Left lung (tissue), 10 donors: ENCODE results near the gene GPX3. TPM values are rescaled to one million over a fixed set of nuclear protein-coding genes. Genes with fewer than 3 reads are reported as not detected.

Experiments
- ATAC-seq: fragments of 200-7000 bp; cut with Tn5 transposase; one replicate; pipeline ENCODE4 v1.9.1; 2020; ENCODE audit warnings: moderate library complexity
- DNase-seq, 4 donors: peaks; one replicate each; pipeline ENCODE4 v3.0.0-alpha.2; 2013 to 2020
- H3K27ac ChIP-seq, 2 donors: fragments of 200-600 bp; sonication (generic) in 1 of 2; one replicate each; pipeline versions ENCODE4 v1.5.0 to v1.8.0; 2020 to 2021
- H3K27me3 ChIP-seq, 2 donors: fragments of 200-600 bp; sonication (generic) in 1 of 2; one replicate each; pipeline versions ENCODE4 v1.5.0 to v1.8.0; 2020 to 2021
- H3K36me3 ChIP-seq, 2 donors: fragments of 200-600 bp; sonication (generic) in 1 of 2; one replicate each; pipeline versions ENCODE4 v1.5.0 to v1.8.0; 2020 to 2021
- H3K4me1 ChIP-seq, 2 donors: fragments of 200-600 bp; one replicate each; pipeline ENCODE4 v1.8.0; 2021
- H3K4me3 ChIP-seq, 2 donors: fragments of 200-600 bp; sonication (generic) in 1 of 2; one replicate each; pipeline versions ENCODE4 v1.5.0 to v1.8.0; 2020 to 2021; ENCODE audit warnings: mild to moderate bottlenecking in 1 of 2
- H3K9me3 ChIP-seq, 2 donors: fragments of 200-600 bp; sonication (generic) in 1 of 2; one replicate each; pipeline versions ENCODE4 v1.5.0 to v1.8.0; 2020 to 2021
- intact Hi-C, 2 donors: fragments of 100-400 bp; cut with DNase I; formaldehyde crosslinking; loops; one replicate each; pipeline versions ENCODE4 v1.11.2 to v1.14.2; 2022
- polyA plus RNA-seq, 6 donors: library from polyadenylated mRNA; unstranded; fragments of 120-200 nt; gene quantifications; one replicate each; pipeline ENCODE4 v1.2.1, GENCODE V29; 2013; ENCODE audit not compliant: insufficient read length in 6 of 6
- total RNA-seq, 2 donors: library from RNA; stranded (reverse); fragmentation: NEBNext Ultra II Directional; extraction: Animal tissue kit (Norgen Biotek cat#: 25700); gene quantifications; one replicate each; pipeline ENCODE4 v1.2.1, GENCODE V29; 2021
- TF ChIP-seq, protein P1 (sequence below), 2 donors: fragments of 200-600 bp; sonication (generic) in 1 of 2; IDR thresholded peaks; one replicate each; pipeline versions ENCODE4 v1.5.0 to v1.8.0; 2021; ENCODE audit warnings: antibody characterized with exemption in 2 of 2
- donor health status: DM: no; HTN: yes; CAD: no.
- donor health status: DM: no; HTN: no; CAD: no.

The GPX3 gene
- total and polyA plus RNA-seq, 8 donors = 49.0 to 424 (median 77.2) TPM

DNA sequence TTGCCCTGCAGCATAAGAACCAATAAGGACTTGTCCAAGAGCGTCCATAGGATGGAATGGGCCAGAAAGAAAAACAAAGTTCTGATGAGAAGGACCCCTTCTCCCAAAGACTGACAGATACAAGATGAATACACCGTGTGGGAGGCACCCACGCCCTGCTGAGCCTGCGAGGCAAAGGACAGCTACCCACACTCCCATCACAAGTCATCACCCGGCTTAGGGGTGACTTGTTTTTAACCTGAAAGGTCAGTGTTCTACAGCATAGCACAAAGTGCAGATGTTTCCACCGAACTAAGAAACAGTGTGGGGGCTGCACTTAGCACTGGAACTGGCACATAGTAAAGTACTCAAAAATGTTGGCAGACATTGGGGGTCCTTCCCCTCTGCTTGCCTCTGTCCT is 46.5 kb downstream of the GPX3 start:
- no peak for DNase-seq
- TF ChIP-seq, protein P1, sequence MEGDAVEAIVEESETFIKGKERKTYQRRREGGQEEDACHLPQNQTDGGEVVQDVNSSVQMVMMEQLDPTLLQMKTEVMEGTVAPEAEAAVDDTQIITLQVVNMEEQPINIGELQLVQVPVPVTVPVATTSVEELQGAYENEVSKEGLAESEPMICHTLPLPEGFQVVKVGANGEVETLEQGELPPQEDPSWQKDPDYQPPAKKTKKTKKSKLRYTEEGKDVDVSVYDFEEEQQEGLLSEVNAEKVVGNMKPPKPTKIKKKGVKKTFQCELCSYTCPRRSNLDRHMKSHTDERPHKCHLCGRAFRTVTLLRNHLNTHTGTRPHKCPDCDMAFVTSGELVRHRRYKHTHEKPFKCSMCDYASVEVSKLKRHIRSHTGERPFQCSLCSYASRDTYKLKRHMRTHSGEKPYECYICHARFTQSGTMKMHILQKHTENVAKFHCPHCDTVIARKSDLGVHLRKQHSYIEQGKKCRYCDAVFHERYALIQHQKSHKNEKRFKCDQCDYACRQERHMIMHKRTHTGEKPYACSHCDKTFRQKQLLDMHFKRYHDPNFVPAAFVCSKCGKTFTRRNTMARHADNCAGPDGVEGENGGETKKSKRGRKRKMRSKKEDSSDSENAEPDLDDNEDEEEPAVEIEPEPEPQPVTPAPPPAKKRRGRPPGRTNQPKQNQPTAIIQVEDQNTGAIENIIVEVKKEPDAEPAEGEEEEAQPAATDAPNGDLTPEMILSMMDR (IDR thresholded peaks at IDR 0.05) = no peak
- Histone ChIP-seq H3K4me1 (peaks cover 26 to 99% of the 10 kb centered on the region in 2 donors), H3K9me3 (no peaks in the 10 kb centered on the region), H3K27ac (peak overlapping the region in 1 of 2 donors; percentile 59), H3K27me3 (no peaks in the 10 kb centered on the region), H3K4me3 (no peak overlapping the region), H3K36me3 (peaks cover 0 to 69% of the 10 kb centered on the region in 2 donors)
- intact Hi-C loops = no loop called here
- ATAC-seq = no peak

- peaks cover 32 to 97% of the 10 kb centered on the region in 2 donors for H3K4me1 ChIP-seq
- TF ChIP-seq, protein P1 (IDR thresholded peaks at IDR 0.05) = no peak
- intact Hi-C loops = no loop called here
- no peak overlapping the region for H3K4me3 ChIP-seq
- no peaks in the 10 kb centered on the region for H3K9me3 ChIP-seq
- H3K36me3 ChIP-seq = peaks cover 0 to 62% of the 10 kb centered on the region in 2 donors
- no peak for ATAC-seq
- no peak for DNase-seq
- peak overlapping the region; percentile 7 to 59 for H3K27ac ChIP-seq
- no peaks in the 10 kb centered on the region for H3K27me3 ChIP-seq
These were observed 47.4 kb downstream of the GPX3 start for GRCh38 chr5:151067632-151068432.

GRCh38 chr5:151068433-151069197 is 48.2 kb downstream of the GPX3 start:
- Histone ChIP-seq H3K27ac (peak overlapping the region; percentile 7 to 59), H3K4me3 (no peak overlapping the region), H3K27me3 (no peaks in the 10 kb centered on the region), H3K4me1 (peaks cover 24 to 93% of the 10 kb centered on the region in 2 donors), H3K9me3 (no peaks in the 10 kb centered on the region), H3K36me3 (peaks cover 0 to 56% of the 10 kb centered on the region in 2 donors)
- intact Hi-C loops = no loop called here
- TF ChIP-seq, protein P1 (IDR thresholded peaks at IDR 0.05) = no peak
- DNase-seq = no peak
- no peak for ATAC-seq

DNA sequence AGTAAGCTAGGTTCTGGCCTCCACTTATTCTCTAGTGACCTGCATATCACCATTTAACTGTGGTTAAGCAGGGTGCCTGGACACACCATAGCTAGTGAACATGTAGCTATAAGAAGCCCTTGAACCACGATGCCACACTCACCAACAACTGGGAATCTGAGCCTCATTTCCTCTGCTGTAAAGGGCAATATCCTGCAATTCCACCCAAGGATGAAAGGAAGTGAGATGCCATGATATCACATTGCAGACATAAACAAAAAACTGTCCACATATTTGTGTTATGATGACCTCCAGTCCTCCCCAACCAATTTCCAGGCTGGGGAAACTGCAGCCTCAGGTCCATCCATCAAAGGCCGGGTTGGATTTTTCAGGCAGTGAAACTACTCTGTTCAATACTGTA is 50.1 kb downstream of the GPX3 start:
- no peak for DNase-seq
- Histone ChIP-seq H3K36me3 (peaks cover 0 to 51% of the 10 kb centered on the region in 2 donors), H3K27ac (no peak overlapping the region), H3K9me3 (no peaks in the 10 kb centered on the region), H3K4me3 (no peak overlapping the region), H3K27me3 (no peaks in the 10 kb centered on the region), H3K4me1 (peaks cover 22 to 93% of the 10 kb centered on the region in 2 donors)
- TF ChIP-seq, protein P1 (IDR thresholded peaks at IDR 0.05) = no peak
- ATAC-seq = no peak
- intact Hi-C loops = no loop called here

DNA sequence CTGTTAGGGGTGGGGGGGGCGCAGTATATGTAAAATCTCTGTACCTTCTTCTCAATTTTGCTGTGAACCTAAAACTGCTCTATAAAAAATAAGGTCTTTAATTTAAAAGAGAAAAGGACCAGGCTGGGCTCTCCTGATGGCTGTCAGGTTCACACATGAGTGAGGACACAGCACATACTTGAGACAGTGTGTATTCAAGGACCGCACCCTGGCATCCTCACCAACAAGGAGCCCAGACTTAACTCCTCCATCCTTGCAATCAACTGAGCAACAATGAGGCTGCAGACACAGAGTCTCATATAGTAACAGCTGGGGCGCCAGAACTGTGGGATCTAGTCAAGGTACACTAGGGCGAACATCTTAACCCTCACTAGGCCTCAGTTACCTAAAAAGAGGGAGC is 50.6 kb downstream of the GPX3 start:
- intact Hi-C loops = no loop called here
- Histone ChIP-seq H3K36me3 (peaks cover 0 to 51% of the 10 kb centered on the region in 2 donors), H3K27me3 (no peaks in the 10 kb centered on the region), H3K27ac (no peak overlapping the region), H3K9me3 (no peaks in the 10 kb centered on the region), H3K4me3 (no peak overlapping the region), H3K4me1 (peaks cover 27 to 93% of the 10 kb centered on the region in 2 donors)
- TF ChIP-seq, protein P1 (IDR thresholded peaks at IDR 0.05) = no peak
- ATAC-seq = no peak
- no peak for DNase-seq
